ENCODE data around the gene BABAM2.

BABAM2 gene

DNA sequence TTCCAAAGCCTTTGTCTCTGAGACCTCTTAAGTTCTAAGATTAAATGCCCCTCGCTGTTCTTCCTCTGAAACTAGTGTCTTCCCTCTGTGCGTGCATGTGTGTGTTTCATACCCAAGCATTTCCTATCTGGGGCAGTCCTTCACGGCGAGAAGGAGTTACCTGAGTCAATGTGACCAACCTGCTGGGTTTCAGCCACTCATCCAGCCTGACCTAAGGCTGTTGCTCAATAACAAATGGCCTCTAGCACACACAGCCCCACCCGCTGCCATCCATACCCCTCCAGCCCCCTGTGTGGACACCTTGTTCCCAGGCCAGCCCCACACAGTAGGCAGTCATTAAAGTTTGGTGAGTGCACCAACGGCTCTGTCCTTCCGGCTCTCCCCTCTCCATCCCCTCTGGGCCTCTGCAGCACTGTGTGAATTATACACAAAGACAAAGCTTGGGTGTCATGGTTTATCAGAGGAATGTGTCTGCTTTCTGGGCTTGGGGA, 448.3 kb downstream of the BABAM2 start:
- no peak for DNase-seq

DNA sequence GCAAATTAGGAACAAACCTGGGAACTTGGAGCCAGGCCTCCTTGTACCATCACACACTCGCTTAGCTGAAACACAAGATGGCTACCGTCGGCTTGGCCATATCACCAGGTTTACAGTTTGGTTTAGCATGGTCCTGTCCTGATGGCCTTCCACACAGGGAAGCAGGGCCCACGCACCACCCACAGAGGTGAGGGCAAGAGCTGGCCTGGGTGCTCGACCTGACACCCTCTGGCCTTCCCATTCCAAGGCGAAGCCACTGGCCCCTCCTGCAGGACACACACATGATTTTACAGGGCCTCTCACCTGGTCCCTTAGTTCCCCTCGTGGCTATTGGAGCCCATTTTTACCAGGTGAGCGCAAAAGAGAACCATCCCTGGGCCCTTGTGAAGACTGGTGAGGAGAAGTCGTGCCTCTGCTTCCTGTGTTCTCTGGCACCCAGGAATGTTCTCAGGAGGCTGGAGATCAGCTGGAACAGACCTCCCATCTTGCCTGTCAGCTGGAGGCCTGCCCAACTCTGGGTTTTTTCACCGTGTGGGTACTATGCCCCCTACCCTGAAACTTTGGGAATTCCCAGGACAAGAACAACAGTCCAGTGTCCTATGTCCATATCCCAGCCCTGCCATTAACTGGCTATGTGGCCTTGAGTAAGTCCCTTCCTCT, 449.1 kb downstream of the BABAM2 start:
- no peak for DNase-seq

DNA sequence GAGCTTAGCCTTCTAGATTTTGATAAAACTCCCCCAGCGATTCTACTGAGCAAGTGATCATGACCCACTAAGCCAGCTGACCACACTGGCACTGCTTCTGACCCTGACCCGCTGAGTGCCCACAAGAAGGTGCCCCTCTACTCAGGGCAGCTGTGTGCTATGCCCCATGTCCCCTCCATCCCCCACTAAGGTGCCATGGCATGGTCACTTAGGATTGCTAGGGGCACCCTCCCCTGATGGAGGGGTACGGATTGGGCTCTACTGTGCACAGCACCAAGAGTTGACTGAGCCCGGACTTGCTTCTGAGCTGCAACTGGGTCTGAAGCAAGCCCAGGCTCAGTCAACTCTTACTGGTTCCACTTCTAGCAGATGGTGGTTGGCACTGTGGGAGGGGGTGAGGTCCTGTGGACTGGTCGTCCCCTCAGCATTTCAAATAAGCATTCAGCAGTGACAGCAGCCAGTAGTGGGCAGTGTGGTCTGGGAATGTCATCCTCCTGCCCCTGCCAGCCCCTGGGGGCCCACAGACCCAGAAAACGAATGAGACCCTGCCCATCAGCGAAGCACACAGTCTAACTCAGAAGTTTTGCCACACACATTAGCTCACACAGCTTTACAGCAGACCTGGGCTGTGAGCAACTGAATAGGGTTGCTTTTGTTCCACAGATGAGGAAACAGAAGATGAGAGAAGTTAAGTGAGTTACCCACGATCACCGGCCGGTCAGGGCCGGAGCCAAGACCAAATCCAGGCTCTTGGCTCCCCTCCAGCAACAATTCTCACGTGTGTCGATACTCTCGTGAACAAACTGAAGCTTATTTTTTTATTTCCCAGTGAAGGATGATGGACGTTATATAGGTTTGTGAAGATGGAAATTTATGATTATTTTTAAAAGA, 450.0 kb downstream of the BABAM2 start:
- no peak for DNase-seq

DNA sequence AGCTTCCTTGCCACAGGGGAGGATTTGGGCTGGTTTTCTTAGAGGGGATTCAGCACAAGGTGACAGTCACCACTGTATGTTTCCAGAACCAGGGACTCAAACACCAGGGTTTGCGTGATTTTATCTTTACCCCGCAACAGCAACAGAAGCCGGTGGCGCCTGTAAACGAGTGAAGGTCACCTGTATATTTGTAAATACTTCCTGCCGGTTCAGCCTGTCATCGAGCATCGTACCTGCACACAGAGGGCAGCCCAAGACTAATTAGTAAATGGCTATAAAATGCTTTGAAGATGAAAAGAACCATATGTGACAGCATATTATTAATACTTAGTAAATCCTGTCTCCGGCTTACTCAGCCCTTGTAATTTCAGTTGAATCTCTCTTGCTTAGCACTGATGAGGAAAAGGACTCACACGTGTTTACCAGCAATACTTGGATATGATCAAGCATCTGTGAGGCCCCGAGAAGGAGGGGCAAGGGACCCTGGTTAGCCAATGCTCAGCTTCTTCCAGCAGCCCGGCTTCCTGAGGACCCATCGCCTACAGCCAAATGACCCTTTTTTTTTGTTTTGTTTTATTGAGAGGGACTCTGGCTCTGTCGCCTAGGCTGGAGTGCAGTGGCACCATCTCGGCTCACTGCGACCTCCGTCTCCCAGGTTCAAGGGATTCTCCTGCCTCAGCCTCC, 450.8 kb downstream of the BABAM2 start:
- no peak for DNase-seq

DNA sequence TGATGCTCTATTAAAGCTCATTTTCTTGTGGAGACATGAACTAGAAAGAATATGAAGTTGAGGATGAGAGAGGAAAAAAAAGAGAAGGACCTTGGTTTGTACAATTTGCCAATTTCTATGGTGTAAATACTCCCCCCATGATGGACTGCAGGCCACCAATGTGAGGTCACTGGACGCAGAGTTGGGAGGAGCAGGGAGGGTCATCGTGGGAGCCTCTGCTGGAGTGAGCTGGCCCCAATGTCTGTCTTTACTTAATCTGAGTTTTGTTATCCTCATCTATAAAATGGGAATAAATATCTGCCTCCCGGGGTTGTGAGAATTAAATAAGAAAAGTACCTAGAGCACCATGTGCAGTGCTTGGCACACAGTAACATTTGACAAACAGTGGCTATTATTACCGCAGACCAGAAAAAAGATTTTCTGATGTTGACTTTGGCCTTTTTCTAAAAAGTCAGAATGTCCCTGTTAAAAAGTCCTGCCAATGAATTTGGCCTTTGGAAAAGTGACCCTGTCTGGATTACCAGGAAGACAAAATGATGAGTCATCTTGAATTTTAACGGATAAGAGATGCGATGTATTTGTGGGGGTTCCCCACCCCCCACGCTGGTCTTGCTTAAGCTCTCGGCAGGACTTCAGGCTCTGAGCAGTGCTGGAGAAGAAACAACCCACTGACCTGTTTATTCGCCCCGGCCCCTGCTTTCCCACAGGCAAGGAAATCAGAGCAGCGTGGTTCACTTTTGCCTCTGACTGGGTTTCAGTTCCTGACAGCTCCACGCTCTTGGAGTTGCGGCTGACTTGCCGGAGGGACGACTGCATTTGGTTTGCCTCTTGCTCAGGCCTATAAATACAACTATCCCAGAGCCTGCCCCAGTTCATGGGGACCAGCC, 451.8 kb downstream of the BABAM2 start:
- no peak for DNase-seq

DNA sequence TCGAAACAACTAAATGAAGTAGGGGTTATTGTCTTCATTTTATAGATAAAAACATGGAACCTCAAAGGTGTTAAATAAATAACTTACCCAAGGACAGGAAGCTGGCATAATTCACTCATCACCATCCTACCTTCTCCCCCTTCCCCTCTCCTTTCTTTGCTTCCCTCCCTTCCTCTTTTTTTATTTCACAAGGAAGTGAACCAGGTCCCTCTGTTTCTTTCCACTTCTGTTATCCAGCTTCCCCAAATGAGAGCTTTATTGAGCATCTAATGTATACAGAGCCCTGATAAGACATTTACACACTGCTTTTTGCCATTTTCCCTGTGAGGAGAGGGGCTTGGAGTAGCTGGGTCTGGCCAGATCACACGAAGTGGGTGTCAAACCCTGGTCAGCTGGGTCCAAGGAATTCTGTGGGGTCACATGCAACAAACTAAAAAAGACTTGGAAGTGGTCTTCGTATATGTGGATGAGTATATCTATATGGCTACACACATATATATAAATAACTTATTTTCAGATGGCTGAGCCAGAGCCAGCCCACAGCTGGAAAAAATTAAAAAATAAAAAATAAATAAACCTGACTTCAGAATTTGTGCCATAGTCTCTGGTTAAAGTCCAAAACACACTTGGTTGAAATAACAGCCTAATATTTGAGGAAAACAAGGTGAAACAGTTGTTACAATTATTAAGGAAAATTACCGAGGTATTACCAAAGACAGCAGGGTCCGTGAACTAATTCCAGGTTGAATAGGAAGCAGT, 452.8 kb downstream of the BABAM2 start:
- DNase-seq, result peak; percentile 49 to 66

DNA sequence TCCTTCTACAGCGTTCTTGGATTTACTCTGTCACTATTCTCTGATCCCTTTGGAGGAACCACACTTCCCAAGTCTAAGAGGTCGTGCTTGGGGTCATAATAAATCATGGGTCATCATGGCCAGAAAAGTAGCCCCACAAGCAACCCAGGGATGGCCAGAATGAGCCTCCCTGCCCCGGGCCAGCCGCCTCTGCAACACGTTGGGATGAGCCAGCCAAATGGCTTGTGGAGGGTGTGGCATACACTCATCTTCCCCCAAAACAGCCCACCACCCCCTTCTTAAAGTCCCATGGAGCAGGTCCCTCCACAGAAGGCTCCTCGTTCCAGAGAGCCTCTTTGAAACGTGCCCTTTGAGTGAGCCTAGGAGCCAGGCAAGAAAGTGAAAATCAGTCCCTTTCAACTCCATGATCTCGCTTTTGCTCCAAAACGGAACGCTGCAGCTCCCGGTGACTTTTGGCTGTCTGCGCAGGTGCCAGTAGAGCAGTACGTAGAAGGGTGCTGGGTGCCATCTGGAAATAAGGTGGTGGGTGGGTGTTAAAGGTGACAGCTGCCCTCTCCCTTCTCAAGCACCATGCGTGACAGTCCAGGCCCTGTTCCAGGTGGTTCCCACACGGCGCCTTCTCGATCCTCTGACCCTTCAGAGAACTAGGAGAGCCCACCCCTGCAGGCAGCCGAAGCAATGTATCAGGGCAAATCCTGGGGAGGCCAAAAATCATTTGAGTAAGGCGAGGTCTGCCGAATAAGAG, 453.6 kb downstream of the BABAM2 start:
- no peak for DNase-seq

DNA sequence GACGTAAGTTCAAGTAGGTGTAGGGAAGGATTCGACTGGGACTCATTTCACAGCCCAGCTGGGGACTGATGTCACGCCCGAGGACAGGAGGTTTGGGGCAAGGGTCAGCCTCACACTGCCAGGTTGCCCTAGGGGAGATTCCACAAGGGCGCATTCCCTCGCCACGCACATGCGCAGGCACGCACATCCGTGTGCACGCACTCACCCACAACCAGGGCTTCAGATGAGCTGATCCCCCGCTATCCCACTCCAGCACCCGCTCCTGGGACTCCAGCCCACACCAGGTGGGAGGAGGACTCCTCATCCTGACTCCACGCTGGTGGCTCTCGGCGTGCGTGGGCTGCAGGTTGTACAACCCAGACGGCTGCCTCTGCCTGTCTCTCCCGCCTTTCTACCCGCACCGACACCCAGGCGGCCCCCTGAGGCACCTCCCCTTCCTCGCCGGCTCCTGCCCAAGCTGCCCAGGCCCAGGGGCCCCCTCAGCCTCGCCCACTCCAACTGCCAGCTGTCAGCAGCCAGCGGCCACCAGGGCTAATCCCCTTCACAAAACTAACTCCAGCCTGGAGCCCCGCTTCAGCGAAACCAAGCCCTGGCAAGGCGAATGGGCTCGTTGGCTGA, 454.3 kb downstream of the BABAM2 start:
- DNase-seq, result no peak

DNA sequence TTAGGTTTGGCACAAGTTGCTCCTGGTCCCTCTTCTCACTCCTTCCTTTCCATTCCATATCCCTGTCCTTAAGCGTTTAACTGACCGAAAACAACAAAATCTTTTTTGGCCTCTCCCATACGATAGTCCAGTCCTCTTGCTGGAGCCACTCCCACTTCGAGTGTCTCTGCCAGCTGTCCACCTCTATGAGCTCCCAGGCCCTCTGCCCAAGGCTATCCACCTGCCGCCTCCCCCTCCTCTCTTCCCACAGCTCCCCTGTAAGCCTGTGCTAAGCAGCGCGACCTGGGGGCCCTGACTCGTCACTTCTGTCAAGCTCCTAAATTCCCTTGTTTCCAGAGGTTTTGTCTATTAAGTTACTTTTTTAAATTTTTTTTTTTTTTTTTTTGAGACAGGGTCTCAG, 455.1 kb downstream of the BABAM2 start:
- DNase-seq, result no peak

DNA sequence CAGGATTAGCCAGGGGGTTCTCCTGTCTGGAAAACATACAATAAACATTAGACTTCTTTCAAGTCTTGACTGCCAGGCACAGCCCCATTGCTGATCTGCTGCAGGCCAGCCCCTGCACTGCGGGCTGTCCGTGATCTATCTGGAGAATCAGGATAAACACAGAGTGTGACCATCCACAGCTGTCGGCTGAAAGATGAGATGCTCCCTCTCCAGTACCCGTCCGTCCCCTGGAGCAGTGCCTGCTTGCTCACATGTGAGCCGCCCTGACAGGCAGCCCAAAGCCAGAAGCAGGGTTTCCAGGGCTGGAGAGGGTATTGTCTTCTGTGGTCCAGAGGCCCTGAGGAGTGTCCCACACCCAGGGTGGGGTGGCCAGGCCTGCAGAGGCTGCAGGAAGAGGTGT, 456.1 kb downstream of the BABAM2 start:
- no peak for DNase-seq

DNA sequence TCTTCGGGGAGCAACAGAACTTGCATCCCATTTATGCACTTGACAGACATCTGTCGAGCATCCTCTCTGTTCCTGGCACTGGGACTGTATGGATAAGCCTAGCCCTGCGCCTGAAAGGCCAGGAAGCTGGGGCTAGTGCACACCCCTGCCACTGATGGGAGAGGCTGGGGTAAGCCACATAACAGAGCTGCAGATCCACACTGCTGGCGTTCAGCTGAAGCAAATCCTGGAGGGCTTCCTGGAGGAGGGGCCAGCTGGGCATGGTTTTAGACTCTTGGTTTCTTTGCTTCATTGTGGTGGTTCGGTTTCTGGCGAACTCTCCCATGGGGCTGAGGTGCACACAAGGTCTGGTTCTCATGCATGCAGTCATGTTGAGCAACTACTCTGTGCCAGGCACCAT, 456.7 kb downstream of the BABAM2 start:
- no peak for DNase-seq

DNA sequence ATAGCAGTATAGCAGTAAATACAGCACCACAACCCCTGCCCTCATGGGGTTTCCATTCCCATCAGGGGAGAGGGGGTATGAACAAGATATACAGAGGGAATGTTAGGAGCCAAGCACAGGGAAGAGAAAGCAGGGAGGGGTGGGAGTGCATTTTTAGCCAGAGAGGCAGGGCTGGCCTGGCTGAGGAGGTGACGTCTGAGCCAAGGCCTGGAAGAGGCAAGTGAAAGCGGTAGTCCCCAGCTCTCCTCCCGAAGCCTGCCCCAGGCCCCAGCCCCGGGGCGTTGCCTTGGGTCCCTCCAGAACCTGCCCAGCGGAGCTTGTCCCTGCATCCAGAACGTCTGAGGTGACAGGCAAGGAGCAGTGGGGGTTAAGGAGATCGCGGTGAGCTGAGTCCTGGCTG, 457.1 kb downstream of the BABAM2 start:
- DNase-seq, result no peak

DNA sequence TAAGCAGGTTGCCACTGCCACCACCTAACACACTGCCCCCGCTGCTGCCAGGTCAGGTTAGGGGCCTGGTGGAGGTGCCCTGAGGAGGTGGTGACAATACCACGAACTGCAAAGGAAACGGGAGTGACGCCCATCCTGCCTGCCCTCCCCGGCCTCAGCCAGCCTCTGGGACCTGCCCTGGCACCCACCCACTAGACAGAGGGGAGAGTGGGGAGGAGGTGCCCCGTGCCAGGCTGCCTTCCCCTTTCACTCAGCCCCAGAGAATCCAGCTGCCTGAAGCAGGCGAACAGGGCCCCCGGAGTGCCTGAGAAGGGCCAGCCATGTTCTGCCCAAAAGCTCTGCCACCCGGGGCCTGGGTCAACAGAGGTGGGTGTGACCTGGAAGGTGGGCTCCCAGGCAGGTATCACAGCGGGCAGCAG, 457.6 kb downstream of the BABAM2 start:
- no peak for DNase-seq

DNA sequence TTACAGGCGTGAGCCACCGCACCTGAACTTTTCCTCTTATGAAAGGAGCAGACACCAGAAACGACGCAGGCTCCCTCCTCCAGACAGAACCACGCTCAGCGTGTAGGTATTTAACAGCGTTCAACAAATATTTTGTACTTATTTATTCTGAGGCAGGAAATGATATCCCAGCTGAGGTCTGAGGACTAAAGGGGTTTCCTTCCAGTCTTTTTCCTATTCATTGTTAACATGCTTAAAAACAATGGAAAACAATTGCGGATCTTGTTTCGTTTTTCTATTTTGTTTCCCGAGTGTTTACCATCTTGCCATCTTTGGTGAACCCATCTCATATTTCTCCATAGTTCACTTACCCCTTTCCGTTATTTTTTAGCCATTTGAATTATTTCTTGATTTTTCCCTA, 458.4 kb downstream of the BABAM2 start:
- DNase-seq, result no peak

DNA sequence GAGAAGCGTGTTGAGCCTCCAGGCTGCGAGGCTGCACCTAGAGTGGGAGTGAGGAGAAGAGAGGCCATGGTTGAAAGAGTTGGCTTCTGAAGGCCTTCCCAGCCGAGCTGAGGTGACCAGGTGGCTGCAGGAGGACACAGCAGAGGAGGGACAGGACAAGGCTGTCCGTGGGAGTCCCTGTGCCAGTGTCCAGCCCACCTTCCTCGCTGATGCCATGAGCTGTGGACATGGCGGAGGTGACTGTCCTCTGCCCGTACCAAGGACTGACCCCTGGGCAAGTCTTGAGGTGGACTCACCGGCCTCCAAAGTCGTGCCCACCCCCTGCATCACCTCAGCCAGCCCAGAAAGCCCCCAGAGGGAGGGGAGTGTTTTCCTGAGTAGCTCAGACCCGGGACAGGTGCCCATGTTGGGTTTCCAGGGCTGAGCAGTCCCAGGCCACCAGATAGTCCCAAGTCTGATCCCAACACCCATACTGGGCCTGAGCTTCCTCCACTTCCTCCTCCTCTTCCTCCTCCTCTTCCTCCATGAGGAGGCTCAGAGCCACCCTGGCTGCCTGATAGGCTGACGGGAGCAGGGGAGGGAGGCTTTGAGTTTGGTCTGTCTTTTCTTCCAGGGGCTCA, 459.1 kb downstream of the BABAM2 start:
- DNase-seq, result no peak

DNA sequence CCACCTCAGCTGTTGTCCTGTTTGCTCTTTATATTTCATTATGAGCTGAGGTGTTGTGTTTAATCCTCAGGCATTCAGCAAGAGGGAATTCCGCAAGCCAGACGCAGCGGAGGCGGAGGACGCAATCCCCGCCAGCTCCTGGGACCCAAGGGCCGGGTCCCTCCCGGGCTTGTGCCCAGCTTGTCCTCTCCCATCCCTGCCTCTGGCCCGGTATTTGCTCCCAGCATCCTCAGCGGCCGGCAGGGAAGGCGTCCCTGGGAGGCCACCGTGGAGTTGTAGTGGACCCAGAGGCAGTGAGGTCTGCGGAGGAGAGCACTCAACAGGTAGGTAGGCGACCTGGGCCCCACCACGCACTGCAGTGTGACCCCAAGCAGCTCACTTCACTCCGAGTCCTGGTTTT, 459.7 kb downstream of the BABAM2 start:
- DNase-seq, result no peak

DNA sequence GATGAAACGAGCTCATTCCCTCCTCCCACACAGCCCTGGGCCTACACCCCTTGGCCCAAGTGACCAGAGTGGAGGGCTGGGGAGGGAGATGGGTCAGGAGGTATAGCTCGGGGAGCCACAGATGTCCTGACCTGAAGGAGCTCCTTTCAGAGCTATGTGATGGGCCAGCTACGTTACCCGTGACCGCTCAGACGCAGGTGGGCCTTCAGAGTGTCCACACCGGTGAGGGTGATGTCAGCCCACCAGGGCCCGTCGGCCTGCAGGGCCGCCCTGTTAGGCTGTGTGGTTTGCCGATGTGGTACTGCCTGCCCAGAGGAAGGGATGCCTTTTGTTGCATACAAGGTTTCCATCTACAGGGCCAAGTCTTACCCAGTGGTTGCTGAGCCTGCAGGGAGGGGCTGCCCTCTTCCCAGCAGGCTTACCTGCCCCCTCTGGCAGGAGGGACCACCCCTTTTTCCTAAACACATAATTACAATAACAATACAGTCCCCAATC, 460.3 kb downstream of the BABAM2 start:
- no peak for DNase-seq

DNA sequence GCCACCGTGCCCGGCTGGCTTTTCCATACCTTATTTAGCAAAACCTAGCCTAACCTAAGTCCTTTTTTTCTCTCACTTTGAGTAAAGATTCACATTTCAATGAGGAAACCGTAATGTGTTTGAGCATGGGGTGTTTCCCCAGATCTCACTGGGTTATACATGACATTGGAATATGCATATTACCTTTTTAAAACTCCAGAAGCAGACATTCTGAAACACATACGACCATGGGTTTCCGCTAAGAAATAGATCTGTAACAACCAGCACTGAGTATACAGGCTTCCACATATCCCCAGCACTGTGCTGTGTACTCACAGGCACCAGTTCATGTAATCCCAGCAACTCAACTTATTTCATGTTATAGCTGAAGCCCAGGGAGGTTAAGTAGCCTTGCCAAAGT, 461.1 kb downstream of the BABAM2 start:
- DNase-seq, result no peak

DNA sequence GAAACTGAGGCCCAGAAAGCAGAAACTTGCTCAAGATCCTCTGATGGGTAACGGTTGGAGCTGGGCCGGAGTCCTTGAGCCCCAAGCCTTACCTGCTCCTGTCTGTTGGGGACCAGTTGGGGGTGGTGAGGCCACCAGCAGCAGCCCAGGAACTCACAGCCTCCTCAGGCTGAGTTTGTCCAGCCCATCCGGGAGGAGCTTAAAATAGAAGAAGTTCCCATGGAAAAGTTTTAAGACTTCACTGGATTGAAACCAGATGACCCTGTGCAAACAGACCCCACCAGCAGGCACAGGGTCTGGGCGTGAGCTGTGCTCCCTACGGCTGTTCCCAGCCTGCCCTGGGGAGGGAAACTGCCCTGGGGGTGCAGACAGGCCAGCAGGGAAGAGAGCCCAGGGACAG, 461.6 kb downstream of the BABAM2 start:
- no peak for DNase-seq

DNA sequence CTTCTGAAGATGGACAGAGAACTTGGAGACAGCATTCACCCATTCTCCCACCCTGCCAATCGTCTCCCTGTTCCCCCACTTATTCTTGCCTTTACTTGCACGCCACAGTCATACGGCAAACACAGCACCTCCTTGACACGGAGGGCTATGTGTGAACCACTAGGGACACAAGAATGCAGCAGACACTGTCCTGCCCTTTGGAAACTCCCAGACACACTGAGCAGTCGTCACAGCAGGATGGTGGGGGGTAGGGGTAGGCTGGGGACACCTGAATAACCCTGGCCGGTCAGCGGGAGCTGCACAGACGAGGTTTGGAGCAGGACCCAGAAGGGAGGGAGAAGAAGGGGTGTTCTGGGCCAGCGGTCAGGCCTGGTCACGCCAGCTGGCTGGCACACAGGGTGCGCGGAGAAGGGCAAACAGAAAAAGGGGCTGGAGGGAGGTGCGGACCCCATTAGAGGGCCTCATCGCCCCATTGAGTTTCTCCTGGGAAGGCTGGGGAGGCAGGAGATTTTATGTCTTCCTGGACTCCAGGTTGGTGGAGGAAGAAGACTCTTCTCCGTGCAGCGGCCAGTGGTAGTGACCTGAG, 462.2 kb downstream of the BABAM2 start:
- no peak for DNase-seq

Data from AML-193 (cell line).